GM19324 (cell line): Measurements from ENCODE around the gene MLNR.
A peak's percentile ranks its signal among the peaks of the same experiment; 100 is the strongest.

Experiments used
- ATAC-seq: cut with Tn5 transposase; IDR thresholded peaks from one replicate; pipeline ENCODE4 v1.9.1; 2021; ENCODE audit warnings: mild to moderate bottlenecking, moderate library complexity; ENCODE audit not compliant: unreplicated experiment, low FRiP score

MLNR gene, protein sequence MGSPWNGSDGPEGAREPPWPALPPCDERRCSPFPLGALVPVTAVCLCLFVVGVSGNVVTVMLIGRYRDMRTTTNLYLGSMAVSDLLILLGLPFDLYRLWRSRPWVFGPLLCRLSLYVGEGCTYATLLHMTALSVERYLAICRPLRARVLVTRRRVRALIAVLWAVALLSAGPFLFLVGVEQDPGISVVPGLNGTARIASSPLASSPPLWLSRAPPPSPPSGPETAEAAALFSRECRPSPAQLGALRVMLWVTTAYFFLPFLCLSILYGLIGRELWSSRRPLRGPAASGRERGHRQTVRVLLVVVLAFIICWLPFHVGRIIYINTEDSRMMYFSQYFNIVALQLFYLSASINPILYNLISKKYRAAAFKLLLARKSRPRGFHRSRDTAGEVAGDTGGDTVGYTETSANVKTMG

GRCh38 chr13:49220036-49220855 is at the start of gene MLNR:
MLNR (plus strand) TSS chr13:49220338; CDS start chr13:49220338, 0 bp downstream.
- ATAC-seq, result no peak

DNA sequence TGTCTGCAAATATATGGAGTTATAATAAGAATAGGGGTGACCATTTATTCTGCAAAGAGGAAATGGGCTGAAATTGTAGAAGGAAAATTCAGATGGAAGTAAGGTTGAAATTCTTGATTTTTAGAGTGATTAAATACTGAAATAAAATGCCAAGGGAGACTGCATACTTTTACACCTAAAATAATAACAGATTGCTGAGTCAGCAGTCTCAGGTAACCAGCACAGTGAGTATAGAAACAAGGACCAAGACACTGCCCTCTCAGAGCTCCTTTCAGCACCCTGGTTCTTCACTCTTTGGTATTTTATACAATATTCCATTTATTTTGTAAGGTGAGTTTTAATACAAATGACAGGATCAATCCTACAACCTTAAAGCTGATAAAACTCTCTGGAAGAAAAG is 48.8 kb upstream of the MLNR start:
- ATAC-seq, result no peak

DNA sequence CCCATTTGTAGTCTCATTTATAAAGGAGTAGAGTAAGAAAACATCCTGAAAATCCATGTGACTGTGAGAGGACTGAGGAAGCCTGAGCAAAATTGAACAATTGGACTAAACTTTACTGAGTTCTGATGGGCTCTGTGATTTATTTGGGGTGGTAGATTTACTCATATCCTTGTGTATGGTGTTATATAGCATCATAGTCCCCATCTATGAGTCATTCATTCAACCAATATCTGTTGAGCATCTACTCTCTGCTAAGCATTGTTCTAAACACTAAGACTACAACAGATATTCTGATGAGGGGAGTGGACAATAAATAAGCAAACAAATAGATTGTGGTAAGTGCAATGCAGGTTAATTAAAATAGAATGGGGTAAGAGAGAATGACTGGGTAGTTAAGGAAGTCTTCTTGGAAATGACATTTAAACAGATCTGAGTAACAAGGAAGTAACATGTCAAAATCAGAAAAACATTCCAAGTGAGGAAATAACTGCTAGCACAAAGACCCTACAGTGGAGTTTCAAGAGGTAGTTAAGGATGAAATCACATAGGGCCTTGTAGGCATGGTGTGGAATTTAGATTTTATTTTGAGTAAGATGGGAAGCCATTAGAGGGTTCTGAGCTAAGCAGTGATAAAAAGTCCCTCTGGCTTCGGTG is 36.3 kb upstream of the MLNR start:
- ATAC-seq, result no peak

GRCh38 chr13:49184621-49185020 is 35.5 kb upstream of the MLNR start:
- ATAC-seq, result no peak

GRCh38 chr13:49185264-49185663 is 34.9 kb upstream of the MLNR start:
- ATAC-seq, result no peak

DNA sequence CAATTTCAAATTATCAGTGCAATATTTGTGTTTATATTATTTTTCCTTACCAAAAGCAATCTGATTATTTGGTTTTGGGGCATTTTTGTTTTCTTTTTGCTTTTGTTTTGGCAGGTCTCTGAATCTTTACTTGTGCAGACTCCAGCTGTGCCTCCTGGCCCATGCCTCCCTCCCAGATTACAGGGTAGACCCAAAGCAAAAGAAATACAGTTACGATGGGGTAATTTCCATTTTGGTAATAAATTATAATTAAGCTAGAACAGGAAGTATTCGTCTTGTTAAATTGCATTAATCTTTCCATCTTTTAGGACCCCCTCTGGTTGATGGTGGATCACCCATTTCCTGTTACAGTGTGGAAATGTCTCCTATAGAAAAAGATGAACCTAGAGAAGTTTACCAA is 29.2 kb upstream of the MLNR start:
- no peak for ATAC-seq

- no peak for ATAC-seq
Measured at GRCh38 chr13:49206641-49207040, 13.5 kb upstream of the MLNR start.

- ATAC-seq, result no peak
Measured at GRCh38 chr13:49208619-49209018, 11.5 kb upstream of the MLNR start.

DNA sequence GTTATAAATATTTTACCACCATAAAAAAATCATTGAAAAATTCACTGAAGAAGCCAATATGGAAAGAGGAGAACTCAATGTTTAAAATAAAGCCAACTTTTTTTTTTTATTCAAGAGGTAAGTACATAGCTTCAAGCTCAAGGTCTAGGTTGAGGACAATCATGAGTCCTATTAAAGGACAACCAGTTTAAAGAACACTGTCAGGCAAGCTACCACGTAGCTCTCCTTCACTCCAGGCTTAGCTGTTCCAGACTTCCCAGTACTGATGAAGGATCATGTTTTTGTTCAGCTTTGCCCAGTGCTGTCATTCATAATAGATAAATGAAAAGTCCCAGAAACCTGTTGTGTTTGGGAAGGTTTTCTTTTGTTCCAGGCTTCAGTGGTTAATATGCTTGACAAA is 10.0 kb upstream of the MLNR start:
- no peak for ATAC-seq

GRCh38 chr13:49210669-49211068 is 9.5 kb upstream of the MLNR start:
- ATAC-seq, result no peak

DNA sequence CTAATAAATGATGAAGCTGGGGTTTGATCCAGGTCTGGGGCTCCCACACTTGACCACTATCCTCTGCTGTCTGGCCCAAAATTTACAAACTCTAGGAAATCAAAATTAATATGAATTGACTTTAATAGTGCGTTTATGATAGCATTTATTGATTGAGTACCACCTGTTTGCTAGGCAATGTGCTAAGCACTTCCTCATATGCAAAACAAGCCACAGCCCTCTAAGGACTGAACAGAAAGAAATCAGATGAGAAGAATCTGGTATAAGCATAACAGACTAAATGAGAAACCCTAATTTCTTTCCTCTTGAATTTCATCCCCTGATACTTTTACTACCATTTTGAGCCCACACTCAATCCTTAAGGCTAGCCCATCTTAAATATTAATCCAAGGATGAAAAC is 6.6 kb upstream of the MLNR start:
- ATAC-seq, result no peak

DNA sequence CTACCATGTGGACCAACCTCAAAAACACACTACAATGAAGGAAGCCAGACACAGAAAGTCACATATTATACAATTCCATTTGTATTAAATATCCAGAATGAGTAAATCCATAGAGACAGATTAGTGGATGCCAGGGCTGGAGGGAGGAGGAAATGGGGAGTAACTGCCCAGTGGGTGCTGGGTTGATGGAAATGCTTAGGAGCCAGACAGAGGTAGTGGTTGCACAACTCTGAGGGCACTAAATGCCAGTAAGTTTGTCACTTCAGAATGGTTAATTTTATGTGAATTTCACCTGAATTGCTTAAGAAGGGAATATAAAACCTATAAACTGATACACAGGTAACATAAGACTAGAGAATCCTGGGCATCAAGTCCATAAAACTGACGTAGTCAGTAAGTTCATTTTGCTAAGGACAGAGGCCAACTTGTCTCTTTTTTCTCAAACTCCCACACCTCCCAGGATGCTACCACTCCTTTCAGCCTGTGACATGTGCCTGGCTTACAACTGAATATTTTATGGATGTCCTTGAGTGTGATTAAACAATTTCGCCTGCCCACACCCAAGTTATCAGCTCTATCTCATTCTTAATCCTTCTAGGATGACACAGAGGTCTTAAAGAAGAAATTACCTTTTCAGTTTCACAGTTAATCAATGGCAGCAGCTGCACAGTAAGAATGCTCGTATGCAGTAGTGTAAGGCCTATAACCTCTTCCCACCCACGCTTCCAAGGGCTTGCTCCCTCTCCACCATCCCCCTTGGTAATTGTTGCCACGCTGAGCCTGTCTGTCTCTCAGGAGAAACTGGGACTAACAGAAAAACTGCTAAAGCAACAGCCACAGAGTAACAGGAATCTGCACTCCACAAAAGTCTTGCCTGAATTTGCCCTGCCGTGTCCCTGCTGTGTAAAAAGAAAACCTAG is 5.9 kb upstream of the MLNR start:
- no peak for ATAC-seq

DNA sequence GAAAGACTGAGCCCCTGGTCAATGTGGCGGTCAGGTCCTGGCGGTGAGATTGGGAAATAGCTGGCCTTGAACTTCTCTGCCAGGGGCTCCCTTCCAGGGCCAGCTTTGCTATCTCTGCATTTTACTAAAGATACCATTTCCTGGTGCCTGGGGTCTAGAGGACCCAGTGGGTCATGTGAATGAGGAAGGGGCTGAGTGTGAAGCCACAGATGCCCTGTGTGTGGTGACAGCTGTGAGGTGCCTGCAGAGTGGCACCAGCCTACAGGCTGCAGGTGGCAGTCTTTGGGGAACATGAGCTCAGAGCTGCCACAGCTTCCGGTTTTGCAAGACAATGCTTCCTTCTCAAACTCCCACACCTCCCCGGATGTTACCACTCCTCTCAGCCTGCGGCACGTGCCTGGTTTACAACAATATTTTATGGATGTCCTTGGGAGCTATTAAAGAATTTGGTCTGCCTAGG is 5.2 kb upstream of the MLNR start:
- peak; percentile 61 for ATAC-seq

DNA sequence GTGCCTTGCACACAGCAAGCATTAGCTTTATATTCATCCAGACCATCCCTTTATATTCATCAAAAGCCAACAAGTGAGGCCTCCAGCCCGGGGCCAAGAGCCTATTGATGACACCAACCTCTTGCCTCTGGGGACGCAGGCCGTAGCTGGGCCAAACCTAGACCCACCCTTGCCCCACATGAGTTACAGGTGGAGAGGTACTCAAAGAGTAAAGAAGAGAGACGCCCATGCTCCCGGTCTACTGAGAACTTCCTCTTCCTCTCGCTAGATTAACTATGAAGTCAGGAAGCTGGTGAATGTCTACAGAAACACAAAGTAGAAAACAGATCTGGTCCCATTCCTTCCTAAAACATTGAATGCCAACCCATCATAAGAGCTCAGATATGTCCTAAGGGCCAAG is 3.8 kb upstream of the MLNR start:
- ATAC-seq, result no peak

GRCh38 chr13:49217962-49218492 is 2.1 kb upstream of the MLNR start:
- no peak for ATAC-seq

DNA sequence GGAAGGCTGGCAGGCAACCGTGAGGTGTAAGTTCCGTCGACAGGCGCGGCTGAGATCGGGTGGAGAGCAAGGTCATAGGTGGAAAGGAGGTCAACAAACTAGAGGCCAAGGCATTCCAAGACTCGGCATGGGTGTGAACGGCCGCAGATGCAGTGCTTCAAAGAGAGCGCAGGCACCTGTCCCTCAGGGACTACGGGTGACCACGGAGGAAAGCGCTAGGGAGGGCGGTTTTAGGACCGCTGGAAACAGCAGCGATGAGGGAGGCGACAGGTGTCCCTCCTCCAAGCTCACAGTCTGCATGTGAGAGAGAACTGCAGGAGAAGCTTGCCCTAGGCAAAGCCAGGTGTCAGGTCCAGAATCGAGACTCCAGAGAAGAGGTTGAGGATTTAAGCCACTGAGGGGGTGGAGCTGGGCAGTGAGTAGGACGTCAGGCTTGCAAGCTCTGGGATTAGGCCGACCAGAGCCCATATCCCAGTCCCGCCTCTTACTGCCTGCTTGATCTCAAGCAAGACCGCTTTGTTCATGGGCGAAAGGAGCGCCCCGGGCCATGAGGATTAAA is 1.6 kb upstream of the MLNR start:
- no peak for ATAC-seq

DNA sequence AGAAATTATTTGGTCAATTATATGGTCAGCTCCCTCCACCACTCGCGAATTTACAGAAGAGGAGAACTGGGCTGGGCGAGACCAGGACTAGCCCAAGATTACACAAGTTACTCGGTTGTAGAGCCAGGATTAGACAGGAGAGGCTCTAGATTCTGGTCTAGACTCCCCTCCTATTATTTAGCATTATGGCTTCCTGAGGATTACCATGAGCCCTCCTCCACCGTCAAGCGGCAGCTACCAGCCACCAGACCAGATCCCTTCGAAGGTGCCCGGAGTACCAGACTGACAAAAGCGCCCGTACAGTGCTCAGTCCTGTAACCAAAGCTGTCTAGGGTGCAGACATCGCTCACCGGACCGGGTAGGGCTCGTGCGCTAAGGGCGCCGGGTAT is 497 bp upstream of the MLNR start:
- no peak for ATAC-seq

- no peak for ATAC-seq
Measured at GRCh38 chr13:49220856-49221589, 885 bp downstream of the MLNR start.

GRCh38 chr13:49221590-49221965 is 1.4 kb downstream of the MLNR start:
- no peak for ATAC-seq
